ENCODE data around the gene LINC00305.

The LINC00305 gene

DNA sequence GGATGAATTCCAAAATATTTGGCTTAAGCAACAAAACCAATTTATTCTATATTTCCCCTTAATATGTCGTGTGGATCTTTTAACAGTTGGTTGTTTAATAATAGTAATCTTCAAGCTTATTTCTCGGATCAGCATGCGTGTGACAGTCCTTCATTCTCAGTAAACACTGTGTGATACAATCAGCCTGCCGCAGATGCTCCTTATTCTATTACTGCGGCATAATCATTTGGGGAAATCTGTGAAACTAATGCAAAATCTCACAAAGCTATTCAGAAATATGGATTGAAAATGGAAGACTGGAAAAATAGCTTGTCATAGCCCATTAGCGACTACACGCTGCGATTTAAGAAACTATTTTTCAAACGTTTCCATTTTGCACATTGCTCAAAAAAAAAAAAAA, 36.9 kb downstream of the LINC00305 start:
- no peak for DNase-seq

DNA sequence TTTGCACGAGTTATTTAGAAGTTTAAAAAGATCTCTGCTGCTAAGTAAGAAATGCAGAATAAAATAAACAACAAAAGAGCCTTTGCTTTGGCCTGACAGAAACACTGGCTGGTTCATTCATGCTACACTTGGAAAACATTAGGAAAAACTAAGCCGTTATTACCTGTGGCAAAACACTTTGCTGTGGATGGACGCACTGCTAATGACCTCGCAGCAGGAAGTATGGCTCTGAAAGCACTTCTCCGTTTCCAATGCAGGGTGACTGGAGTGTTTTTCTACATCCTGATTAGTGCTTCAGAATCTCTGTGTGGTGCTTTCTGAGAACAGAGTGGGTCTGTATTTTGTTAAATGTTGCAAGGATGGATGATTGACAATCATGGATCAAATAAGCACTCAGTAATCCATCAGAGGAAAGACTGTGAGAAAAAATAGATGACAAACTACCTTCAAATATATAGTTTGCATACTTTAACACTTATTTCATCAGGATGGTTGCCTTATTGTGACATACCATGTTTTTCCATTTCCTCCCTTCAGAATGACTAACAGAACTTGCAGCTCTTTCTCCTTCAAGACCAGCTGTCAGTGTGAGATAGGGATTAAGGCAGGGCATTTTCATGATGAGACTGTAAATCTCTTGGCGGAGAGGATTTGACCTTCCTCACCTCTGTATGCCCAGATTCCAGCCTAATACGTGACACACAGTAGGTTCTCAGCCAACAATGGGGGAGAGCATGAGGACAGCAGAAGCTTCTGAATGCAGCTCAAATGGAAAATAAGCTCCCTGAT, 38.0 kb downstream of the LINC00305 start:
- peak; percentile 11 for DNase-seq

GRCh38 chr18:64103986-64104385, 44.9 kb downstream of the LINC00305 start:
- DNase-seq, result no peak

- DNase-seq, result no peak
Observed at GRCh38 chr18:64100116-64100922, 48.6 kb downstream of the LINC00305 start.

DNA sequence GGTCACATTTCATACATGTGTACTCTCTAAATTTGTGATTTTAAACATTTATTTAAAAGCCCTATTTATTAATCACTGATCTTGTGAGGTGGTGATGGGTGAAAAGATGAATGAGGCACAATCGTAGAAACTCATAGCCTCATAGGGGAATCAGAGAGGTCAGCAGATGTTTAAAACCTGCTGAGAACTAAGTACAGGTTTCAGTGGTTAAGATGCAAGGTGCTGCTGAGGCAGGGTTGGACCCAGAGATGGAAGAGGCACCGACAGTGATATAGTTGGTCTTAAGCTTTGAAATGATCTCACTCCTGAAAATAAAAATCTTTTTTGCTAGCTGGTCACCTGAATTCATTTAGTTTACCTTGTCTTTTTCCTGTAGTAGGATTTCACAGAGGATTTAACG, 49.6 kb downstream of the LINC00305 start:
- no peak for DNase-seq

DNA sequence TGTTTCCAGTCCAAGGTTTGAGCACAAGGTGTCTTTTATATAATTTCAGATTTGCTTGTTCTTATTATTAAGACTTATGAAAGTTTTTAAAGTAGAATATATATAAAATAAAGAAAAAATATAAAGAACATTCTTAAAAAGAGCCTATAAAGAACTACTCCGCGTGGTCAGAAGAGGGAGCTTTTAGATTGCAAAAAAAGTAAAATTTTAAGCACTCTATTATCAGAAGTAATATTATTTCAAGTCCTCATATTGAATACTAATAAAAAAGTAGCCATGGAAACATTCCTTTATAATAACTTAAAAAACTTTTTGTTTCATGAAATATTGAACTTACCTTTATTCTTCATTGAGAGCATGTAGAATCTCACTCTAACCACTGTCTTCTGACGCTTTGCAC, 51.4 kb downstream of the LINC00305 start:
- no peak for DNase-seq

DNA sequence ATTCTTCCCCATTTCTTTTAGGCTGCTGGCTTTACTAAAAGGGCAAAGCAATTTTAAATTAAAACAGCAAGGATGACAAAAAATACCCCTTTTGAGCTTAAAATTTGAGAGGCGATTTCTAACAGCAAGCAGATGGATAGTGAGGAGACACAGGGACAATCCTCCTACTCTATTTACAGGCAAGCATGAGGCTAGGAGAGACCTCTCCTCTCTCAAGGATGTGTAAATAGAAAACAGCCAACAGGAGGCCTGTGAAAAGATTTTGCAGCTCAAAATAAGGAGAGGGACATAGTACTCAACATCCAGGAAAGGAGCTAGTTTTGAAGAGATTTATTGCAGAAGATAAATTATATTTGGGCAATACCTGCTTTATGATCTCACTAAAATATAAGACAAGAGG, 53.8 kb downstream of the LINC00305 start:
- no peak for DNase-seq

DNA sequence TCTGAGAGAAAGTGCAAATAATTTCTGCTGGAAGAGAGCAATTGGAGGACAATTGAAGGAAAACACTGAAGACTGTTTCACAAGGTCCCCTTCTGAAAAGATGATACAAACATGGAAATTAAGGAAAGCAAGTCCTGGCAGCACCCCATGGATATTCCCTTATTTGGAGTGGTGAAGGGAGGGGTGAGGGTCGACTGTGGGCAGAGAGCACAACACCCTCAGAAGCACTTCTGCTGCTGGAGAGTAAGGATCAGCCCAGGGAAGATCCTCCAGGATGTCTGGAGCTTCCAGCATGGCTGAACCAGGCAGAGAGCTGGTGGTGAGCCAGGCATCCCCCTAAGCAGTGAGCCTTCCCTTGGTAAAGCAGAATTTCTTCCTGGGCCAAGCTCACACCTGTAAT, 54.7 kb downstream of the LINC00305 start:
- no peak for DNase-seq

DNA sequence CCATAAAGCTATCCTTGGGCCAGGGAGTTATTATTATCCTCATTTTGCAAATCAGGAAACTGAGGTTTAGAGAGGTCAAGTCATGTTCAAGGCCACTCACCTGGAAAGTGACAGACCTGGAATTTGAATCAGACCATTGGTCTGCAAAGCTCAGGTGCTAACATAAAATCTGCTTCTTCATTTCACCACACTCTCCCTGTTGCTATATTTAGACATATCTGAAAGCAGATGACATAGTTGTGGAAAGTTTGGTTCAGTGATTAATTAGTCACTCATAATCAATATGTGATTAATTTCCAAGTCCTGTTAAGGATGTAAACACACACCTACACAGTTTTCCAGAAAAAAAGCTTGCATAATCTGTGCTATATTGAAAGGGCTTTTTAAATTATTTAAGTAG, 57.4 kb downstream of the LINC00305 start:
- no peak for DNase-seq

GRCh38 chr18:64090876-64091275, 58.0 kb downstream of the LINC00305 start:
- DNase-seq, result no peak

- DNase-seq, result no peak
Observed at GRCh38 chr18:64083916-64084315, 65.0 kb downstream of the LINC00305 start.

DNA sequence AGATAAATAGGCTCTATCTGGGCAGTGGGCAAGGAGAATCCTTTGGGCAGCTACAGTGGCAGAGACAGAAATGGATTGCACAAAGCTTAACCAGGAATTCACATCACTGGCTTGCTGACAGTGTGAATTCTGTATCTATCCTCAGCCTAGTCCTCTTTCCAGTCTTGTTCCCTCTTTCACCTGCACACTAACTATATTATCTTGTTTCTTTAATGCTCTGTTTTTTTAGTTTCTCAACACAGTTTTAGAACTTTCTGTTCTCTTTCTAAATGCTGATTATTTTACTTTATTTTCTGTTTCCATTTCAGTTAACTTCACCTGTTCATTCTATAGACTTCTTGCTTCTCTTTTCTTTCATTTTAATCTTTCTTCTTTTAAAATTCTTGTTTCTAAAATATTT, 66.4 kb downstream of the LINC00305 start:
- no peak for DNase-seq

DNA sequence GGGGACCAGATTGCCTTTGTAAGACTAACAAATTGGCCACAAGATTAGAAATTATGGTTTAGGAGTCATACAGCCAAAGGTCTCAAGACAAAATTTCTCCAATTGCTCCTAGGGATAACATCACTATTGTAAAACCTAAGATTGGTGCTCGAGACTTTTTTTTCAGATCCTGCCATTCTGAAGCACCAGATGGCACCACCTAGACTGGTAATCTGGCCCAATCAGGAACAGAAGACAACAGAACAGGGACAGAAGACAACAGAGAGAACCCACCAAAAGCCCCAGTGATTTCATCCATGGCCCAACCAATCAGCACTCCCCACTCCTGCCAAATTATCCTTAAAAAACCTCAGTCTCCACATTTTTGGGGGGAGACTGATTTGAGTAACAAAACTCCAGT, 66.8 kb downstream of the LINC00305 start:
- DNase-seq, result no peak

DNA sequence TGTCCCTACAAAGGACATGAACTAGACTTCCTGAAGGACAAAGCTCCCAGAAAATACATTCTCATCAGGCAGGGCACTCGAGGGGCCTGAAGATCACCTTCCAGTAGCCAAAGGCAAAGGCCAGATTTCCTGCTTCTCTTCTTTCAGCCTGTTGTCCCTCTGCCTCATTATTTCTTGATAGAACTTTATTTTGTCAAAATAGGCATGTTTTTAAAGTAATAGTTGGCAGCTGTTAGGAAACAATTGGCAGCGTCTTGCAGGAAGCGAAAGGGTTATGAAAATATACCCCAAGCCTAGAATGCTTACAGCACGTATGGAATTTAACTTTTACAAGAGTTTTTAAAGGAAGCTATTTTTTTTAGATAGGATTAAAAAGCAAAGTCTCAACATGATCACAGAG, 74.9 kb downstream of the LINC00305 start:
- no peak for DNase-seq

- DNase-seq, result no peak
Observed at GRCh38 chr18:64055019-64055418, 93.9 kb downstream of the LINC00305 start.

DNA sequence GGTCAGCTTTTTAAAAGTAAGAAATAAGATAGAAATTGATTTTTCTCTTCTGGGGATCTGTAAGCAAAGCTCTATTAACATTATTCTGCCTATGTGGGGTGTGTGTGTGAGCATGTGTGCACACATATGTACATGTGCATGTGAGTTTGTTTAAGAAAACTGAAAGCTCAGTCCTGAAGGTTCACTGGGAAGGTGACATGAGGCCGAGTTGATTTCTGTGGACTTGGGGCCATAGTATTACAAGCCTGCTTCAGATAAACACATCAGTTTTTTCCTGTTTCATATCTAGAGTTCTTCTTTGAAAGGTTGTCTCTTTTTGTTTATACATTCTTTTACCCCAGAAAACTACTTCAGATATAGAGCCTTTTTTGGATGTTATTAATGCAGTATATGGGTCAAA, 95.6 kb downstream of the LINC00305 start:
- no peak for DNase-seq

DNA sequence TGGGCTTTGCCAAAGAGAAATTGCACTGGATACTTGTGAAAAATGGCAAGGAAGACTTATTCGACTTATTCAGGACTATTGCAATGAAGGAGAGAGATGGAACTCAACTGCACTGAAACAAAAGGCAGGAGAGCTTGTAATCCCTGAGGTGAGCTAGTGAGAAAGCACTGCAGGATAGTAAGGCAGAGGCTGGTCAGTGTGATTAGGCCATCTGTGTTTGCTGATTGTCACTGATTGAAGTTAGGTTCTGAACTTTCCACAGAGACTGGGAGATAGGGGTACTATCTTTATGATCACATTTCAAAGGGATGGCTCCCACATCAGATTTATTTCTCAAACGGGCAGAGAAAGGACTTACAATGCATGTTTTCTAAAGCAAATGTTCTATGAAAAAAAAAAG, 96.1 kb downstream of the LINC00305 start:
- no peak for DNase-seq

- no peak for DNase-seq
Observed at GRCh38 chr18:64044616-64045015, 104.3 kb downstream of the LINC00305 start.

DNA sequence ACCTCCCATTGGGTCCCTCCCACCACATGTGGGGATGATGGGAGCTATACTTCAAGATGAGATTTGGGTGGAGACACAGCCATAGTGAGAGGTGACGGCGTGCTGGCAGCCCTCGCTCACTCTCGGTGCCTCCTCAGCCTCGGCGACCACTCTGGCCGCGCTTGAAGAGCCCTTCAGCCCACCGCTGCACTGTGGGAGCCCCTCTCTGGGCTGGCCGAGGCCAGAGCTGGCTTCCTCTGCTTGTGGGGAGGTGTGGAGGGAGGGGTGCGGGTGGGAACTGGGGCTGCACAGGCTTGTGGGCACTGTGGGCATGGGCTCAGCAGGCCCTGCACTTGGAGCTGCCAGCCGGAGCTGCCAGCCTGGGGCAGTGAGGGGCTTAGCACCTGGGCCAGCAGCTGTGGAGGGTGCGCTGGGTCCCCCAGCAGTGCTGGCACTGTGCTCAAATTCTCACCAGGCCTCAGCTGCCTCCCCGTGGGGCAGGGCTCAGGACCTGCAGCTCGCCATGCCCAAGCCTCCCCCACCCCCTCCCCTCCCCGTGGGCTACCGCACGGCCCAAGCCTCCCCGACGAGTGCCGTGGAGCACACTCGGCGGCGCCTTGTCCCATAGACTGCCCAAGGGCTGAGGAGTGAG, 106.0 kb downstream of the LINC00305 start:
- DNase-seq, result no peak

GRCh38 chr18:64037812-64038414, 111.0 kb downstream of the LINC00305 start:
- DNase-seq, result peak; percentile 48

GRCh38 chr18:64032312-64032711, 116.6 kb downstream of the LINC00305 start:
- DNase-seq, result no peak

GRCh38 chr18:64031411-64031810, 117.5 kb downstream of the LINC00305 start:
- DNase-seq, result no peak
